Mucosa of rectum (tissue), 2 donors: ENCODE results near the gene TMEM101.
A peak's percentile ranks its signal among the peaks of the same experiment; 100 is the strongest.
"Not testable (repeated sequence)": the region's sequence is repeated elsewhere in the genome, so short reads cannot be mapped to it uniquely, and the experiment has no call there.

Experiments used
- H3K27ac ChIP-seq, 2 donors: one replicate each; pipeline ENCODE4 v1.7.0; 2013; ENCODE audit warnings: inconsistent platforms in 2 of 2, low read depth in 2 of 2, low read length in 2 of 2
- H3K27me3 ChIP-seq, 2 donors: one replicate each; pipeline ENCODE4 v1.7.0; 2013; ENCODE audit warnings: low read length in 2 of 2; ENCODE audit not compliant: control insufficient read depth in 2 of 2, insufficient read depth in 2 of 2
- H3K36me3 ChIP-seq, 2 donors: one replicate each; pipeline ENCODE4 v1.7.0; 2013; ENCODE audit warnings: low read length in 2 of 2; ENCODE audit not compliant: control insufficient read depth in 2 of 2, insufficient read depth in 2 of 2
- H3K4me1 ChIP-seq, 2 donors: one replicate each; pipeline ENCODE4 v1.7.0; 2013; ENCODE audit warnings: low read length in 2 of 2, mild to moderate bottlenecking in 1 of 2; ENCODE audit not compliant: control insufficient read depth in 2 of 2, insufficient read depth in 2 of 2
- H3K4me3 ChIP-seq, 2 donors: one replicate each; pipeline ENCODE4 v1.7.0; 2013; ENCODE audit warnings: low read length in 2 of 2
- H3K9ac ChIP-seq, 2 donors: one replicate each; pipeline ENCODE4 v1.7.0; 2013; ENCODE audit warnings: low read length in 2 of 2, low read depth in 1 of 2, mild to moderate bottlenecking in 1 of 2
- H3K9me3 ChIP-seq, 2 donors: one replicate each; pipeline ENCODE4 v1.7.0; 2013; ENCODE audit warnings: low read length in 2 of 2; ENCODE audit not compliant: control insufficient read depth in 2 of 2
- donor health status: healthy.
- donor health status: Normal muscosa, but diverticular disease.

The TMEM101 gene

DNA sequence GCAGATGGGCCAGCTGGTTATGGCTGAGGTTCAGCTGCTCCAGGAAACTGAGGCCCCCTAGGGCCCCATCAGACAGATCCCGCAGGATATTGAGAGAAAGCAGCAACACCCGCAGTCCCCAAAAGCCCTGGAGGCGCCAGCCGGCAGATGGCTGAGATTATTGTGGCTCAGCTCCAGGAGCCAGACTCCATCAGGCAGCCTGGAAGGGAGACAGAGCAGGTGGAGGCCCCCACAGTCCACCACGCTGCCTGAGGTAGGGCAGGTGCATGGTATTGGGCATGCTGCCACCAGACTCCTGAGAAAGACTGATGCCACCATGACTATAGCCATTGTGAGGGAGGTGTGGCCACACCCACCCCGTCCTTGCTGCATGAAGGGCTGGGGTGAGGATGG is 9.5 kb upstream of the TMEM101 start:
- H3K36me3 ChIP-seq: peaks cover 3 to 12% of the 10 kb centered on the region in 2 donors
- H3K27ac ChIP-seq: no peak overlapping the region
- H3K9ac ChIP-seq: no peak overlapping the region
- H3K4me3 ChIP-seq: no peak overlapping the region
- no peaks in the 10 kb centered on the region for H3K4me1 ChIP-seq
- no peaks in the 10 kb centered on the region for H3K27me3 ChIP-seq
- H3K9me3 ChIP-seq: no peaks in the 10 kb centered on the region

DNA sequence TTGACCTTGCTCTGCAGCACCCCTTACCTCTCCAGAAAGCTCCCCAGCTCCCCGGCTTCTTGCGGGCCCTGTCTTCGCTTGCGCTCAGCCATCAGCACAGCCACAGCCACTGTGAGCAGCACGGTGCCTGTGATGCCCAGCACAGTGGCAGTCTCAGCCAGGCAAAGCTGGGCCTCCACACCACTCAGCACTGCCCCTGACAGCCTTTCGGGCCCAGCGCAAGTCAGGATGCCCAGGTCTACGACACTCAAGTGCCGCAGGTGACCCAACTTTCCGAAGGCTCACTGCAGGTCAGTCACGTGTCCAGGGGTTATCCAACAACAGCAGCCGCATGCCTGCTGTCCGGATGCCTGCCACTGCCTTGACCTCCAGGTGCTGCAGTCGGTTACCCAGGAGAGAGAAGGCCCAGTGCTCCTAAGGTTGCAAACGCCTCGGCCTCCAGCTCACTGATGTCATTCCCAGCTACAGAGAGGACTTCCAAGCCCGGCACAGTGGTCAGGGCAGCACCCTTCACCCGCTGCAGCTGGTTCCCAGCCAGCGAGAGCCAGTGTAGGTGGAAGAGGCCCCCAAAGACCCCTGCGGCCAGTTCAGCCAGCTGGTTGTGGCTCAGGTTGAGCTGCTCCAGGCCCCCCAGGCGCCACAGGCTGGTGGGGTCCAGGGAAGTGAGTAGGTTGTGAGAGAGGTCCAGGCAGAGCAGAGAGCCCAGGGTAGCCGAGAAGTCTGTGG is 8.9 kb upstream of the TMEM101 start:
- Histone ChIP-seq H3K27me3 (no peaks in the 10 kb centered on the region), H3K36me3 (peaks cover 3 to 7% of the 10 kb centered on the region in 2 donors), H3K27ac (no peak overlapping the region), H3K4me3 (no peak overlapping the region), H3K9ac (no peak overlapping the region), H3K4me1 (no peaks in the 10 kb centered on the region), H3K9me3 (no peaks in the 10 kb centered on the region)

DNA sequence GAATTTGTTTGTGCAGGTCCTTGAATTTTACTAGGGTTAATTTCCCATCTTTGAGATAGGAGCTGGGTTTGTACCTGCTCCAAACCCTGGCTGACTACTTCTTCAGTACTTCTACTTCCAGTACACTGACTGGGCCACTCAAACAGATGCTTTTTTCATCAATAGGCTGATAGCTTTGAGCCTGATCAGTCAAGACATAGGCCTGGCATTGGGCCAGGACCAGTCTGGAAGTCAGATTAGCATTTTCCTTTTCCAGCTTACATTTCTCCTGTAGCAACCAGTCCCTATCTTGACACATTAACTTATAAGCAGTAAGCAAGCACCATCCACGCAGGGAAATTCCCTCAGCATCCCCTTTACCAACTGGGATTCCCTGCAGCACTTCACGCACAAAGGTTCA is 7.5 kb upstream of the TMEM101 start:
- no peak overlapping the region for H3K9ac ChIP-seq
- H3K9me3 ChIP-seq: no peaks in the 10 kb centered on the region

DNA sequence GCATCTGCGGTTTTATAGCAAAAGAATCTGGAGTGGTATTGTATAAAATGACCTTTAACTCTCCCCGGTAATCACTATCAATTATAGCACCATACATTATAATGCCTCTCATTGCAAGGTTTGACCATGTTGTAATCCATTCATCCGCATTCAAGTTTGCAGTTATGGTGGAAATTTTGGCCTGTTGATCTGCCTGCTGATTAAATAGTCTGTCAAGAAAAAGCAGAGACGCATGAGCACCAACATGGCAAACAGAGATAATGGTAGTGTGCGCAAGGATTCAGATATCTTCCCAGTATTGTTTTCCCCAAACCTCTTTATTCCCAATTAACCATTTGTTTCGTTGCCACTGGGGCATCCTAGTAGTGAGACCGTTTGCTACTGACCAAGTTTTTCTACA is 6.5 kb upstream of the TMEM101 start:
- not testable (repeated sequence) for H3K9ac ChIP-seq, H3K27me3 ChIP-seq, H3K27ac ChIP-seq, H3K4me3 ChIP-seq, H3K9me3 ChIP-seq, H3K4me1 ChIP-seq, H3K36me3 ChIP-seq

More for the DNA sequence above, 7.5 kb upstream of the TMEM101 start:
- Histone ChIP-seq H3K27ac (no peak overlapping the region), H3K4me3 (no peak overlapping the region), H3K27me3 (no peaks in the 10 kb centered on the region), H3K4me1 (no peaks in the 10 kb centered on the region), H3K36me3 (peaks cover 3 to 4% of the 10 kb centered on the region in 2 donors)

DNA sequence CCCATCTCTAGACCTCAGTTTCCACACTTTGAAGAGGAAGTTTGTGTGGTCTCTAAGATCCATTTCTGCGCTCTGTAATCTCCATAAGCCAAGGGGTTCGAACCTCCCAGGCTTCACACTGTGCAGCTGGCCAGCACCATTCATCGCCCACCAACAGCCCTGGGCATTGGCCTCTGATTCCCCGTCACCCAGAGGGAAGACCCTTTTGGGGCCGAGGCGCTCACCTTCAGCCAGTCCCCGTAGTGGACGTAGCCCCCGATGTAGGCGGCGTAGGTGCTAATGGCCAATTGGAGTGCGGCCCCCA is 678 bp downstream of the TMEM101 start:
- Histone ChIP-seq H3K4me1 (peaks cover 7 to 11% of the 10 kb centered on the region in 2 donors), H3K27ac (no peak overlapping the region), H3K4me3 (peak overlapping the region; percentile 75 to 98), H3K27me3 (no peaks in the 10 kb centered on the region), H3K9ac (peak overlapping the region; percentile 75 to 85), H3K9me3 (no peaks in the 10 kb centered on the region), H3K36me3 (peaks cover 4 to 17% of the 10 kb centered on the region in 2 donors)

DNA sequence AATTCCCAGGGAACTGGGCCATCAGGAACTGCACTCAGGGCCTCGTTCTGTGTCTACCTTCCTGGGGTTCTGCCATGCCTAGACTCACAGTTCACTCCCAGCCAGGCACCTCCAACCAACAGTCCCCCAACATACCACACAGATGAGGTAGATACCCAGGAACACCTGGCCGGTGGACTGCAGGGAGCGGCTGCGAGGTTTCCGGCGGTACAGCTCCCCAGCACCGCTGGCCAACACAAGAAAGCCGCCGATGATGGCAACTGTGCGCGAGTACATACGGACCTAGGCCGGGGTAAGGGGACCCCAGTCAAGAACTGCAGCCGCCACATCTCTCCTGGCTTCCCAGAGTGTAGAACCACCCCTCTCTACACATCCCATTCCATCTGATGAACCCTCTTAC is 1.9 kb downstream of the TMEM101 start:
- H3K9me3 ChIP-seq: no peaks in the 10 kb centered on the region
- H3K9ac ChIP-seq: no peak overlapping the region
- no peaks in the 10 kb centered on the region for H3K27me3 ChIP-seq
- peaks cover 4 to 17% of the 10 kb centered on the region in 2 donors for H3K36me3 ChIP-seq
- H3K4me3 ChIP-seq: no peak overlapping the region
- H3K27ac ChIP-seq: no peak overlapping the region
- peaks cover 9 to 14% of the 10 kb centered on the region in 2 donors for H3K4me1 ChIP-seq

DNA sequence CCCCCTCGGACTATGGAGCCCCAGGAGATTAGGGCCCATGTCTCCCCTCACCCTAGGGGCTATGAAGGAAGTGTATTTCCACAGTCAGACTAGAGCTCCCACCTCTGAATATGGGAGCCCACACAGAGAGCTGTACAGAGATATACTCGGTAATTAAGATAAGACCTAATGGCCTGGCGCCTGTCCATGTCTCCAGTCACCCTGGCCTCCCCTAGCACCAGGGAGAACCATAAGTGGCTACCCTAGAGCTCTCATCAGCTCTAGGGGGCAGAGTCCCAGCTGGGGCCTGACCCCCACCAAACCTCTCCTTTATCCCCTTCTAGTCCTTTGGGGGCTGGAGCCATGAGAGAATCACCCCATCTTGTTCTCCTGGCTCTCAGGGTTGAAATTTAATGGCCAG is 2.4 kb downstream of the TMEM101 start:
- no peak overlapping the region for H3K4me3 ChIP-seq
- H3K9me3 ChIP-seq: no peaks in the 10 kb centered on the region
- no peaks in the 10 kb centered on the region for H3K27me3 ChIP-seq
- H3K36me3 ChIP-seq: peaks cover 4 to 17% of the 10 kb centered on the region in 2 donors
- H3K4me1 ChIP-seq: peaks cover 14 to 18% of the 10 kb centered on the region in 2 donors
- no peak overlapping the region for H3K9ac ChIP-seq
- H3K27ac ChIP-seq: no peak overlapping the region

DNA sequence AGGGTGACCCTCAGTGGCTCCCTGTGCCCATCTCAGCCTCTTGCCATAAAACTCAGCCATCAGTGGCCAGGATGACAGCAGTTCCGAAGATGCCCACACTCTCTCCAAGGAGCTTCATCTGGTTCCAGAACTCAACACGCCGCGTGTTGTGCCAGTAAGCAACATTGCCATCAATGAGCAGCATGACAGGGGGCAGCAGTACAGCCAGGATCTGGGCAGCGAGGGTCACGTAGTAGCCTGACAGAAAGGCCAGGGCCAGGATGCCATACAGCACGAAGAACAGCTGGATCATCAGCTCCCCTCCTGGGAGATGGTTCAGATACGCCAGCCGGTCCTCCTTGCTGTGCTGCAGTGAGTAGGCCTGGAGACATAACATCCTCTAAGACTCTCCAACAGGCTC is 2.9 kb downstream of the TMEM101 start:
- no peaks in the 10 kb centered on the region for H3K27me3 ChIP-seq
- H3K4me3 ChIP-seq: no peak overlapping the region
- H3K27ac ChIP-seq: no peak overlapping the region
- H3K36me3 ChIP-seq: peaks cover 4 to 17% of the 10 kb centered on the region in 2 donors
- no peaks in the 10 kb centered on the region for H3K9me3 ChIP-seq
- peaks cover 19 to 23% of the 10 kb centered on the region in 2 donors for H3K4me1 ChIP-seq
- no peak overlapping the region for H3K9ac ChIP-seq

DNA sequence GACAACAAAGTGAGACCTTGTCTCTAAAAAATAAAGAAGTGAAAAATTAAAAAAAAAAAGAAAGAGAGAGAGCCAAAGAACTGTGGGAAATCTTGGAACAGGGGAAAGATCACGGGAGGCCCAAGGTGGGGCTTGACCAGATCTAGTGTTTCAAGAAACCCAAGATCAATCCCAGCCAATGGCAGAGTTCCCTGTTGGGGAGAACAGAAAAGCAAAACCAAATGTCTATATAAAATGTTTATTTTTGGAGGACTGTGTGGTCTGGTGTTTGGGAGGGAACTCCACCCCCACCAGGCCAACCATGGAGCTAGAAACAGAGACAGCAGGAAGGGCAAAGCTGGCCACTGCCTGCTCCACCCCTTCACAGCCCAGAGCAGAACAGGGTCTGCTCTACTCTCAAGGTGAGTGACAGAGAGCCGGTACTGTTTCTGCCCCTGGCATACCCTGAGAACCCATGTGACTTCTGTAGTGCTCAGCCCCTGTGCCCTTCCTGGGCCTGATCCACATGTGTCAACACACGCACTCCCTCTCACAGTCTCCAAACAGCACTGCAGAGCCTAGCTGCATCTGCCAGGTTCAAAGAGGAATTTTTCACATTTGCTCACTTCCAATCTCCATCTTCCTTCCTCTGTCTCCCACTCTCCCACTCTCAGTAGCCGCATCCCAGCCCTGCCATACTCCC is 3.7 kb downstream of the TMEM101 start:
- Histone ChIP-seq H3K9ac (no peak overlapping the region), H3K4me3 (no peak overlapping the region), H3K27ac (no peak overlapping the region), H3K36me3 (peaks cover 4 to 17% of the 10 kb centered on the region in 2 donors), H3K4me1 (peaks cover 24 to 28% of the 10 kb centered on the region in 2 donors), H3K27me3 (no peaks in the 10 kb centered on the region), H3K9me3 (no peaks in the 10 kb centered on the region)

DNA sequence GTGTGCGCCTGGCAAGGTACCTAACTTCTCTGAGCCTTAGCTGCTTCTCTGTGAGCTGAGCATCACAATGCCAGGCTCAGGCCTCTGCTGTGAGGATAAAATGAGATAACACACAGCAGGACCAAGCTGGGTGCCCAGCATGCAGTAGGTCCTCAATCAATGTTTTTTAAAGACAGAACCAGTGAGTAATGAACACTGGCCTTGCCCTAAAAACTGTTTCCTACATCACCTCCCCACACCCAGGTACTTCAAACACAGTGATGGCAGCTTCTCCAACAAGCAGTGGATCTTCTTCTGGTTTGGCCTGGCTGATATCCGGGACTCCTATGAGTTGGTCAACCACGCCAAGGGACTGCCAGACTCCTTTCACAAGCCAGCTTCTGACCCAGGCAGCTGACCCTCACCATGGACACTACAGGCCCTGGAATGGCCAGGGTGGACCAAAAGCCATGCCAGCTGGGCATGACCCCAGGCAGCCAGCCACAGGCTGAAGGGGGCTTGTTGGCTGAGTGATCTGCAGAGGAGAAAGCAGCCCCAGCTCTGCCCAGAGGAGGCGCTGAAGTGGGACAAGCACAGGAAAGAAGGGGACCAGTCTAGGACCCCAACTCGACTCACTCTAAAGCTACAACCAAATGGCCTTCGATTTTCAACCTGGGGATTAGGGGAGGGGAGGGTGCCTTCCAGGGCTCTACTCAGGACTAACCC is 6.4 kb downstream of the TMEM101 start:
- H3K36me3 ChIP-seq: peaks cover 4 to 17% of the 10 kb centered on the region in 2 donors
- peaks cover 6 to 15% of the 10 kb centered on the region in 2 donors for H3K27me3 ChIP-seq
- peaks cover 27 to 31% of the 10 kb centered on the region in 2 donors for H3K4me1 ChIP-seq
- no peak overlapping the region for H3K4me3 ChIP-seq
- no peak overlapping the region for H3K27ac ChIP-seq
- H3K9me3 ChIP-seq: no peaks in the 10 kb centered on the region
- peak overlapping the region in 1 of 2 donors; percentile 5 for H3K9ac ChIP-seq
